ENCODE results near the gene MAPK8IP3.

MAPK8IP3 gene

GRCh38 chr16:1807626-1808025 is 101.6 kb downstream of the MAPK8IP3 start:
- no peak overlapping the region for H3K4me2 ChIP-seq (ENCODE audit: low read length)
- no peaks in the 10 kb centered on the region for H3K4me1 ChIP-seq (ENCODE audit: control insufficient read depth, insufficient read depth, low read length)
- no peak overlapping the region for H3K4me3 ChIP-seq (ENCODE audit: low read length)
- H3K36me3 ChIP-seq (ENCODE audit: insufficient read depth, low read length): peaks cover 10% of the 10 kb centered on the region
- H3K9ac ChIP-seq (ENCODE audit: low read depth, low read length): no peak overlapping the region
- H3K9me3 ChIP-seq (replicated peaks; ENCODE audit: low read length): no peaks in the 10 kb centered on the region
- H3K27me3 ChIP-seq (ENCODE audit: control insufficient read depth, insufficient read depth, low read length): no peaks in the 10 kb centered on the region

DNA sequence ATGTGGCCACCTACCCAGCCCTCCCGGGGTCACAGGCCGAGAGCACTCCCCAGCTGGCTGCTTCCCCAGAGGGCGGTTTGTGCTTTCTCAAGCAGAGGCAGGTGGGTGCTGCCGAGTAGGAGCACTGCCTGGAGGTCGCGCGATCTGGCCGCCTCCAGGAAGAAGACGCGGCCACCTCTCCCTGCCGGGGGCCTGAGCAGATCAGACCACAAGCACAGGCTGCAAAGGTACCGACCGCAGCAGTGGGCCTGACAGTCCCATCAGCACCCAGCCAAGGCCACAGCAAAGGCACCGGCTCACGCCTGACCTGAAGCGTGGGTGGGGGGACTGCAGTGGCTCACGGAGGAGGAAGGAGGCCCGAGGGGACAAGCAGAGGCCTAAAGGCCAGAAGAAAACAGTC is 102.7 kb downstream of the MAPK8IP3 start:
- peaks cover 10% of the 10 kb centered on the region for H3K36me3 ChIP-seq (ENCODE audit: insufficient read depth, low read length)
- no peaks in the 10 kb centered on the region for H3K27me3 ChIP-seq (ENCODE audit: control insufficient read depth, insufficient read depth, low read length)
- no peak overlapping the region for H3K9ac ChIP-seq (ENCODE audit: low read depth, low read length)
- H3K4me2 ChIP-seq (ENCODE audit: low read length): no peak overlapping the region
- no peaks in the 10 kb centered on the region for H3K9me3 ChIP-seq (replicated peaks; ENCODE audit: low read length)
- peaks cover 6% of the 10 kb centered on the region for H3K4me1 ChIP-seq (ENCODE audit: control insufficient read depth, insufficient read depth, low read length)
- H3K4me3 ChIP-seq (ENCODE audit: low read length): no peak overlapping the region

DNA sequence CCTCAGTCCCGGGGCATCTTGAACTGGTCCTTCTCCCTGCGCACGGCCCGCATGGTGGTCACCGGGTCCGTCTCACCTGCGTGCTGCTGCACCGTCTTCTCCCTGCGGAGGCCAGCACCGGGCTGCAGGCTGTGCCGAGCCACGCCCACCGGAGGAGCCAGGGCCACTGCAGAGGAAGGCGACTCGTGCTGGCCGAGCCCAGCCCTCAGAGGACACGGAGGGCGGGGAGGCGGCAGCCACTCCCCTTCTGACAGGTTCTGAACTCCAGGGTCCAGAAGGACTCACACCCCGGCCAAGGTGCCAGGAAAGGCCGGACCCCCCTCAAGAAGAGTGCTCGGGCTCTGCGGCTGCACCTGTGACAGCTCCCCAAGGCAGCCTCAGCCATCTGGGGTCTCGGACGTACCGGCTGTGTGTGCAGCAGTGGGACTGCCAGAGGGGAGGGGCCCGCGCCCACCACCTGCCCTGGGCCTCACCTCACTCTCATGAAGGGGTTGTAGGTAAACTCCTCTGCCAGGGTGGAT is 103.3 kb downstream of the MAPK8IP3 start:
- Histone ChIP-seq H3K4me3 (ENCODE audit: low read length) (no peak overlapping the region), H3K36me3 (ENCODE audit: insufficient read depth, low read length) (peaks cover 10% of the 10 kb centered on the region)

GRCh38 chr16:1810106-1810505 is 104.1 kb downstream of the MAPK8IP3 start:
- no peaks in the 10 kb centered on the region for H3K9me3 ChIP-seq (replicated peaks; ENCODE audit: low read length)
- no peak overlapping the region for H3K4me3 ChIP-seq (ENCODE audit: low read length)
- peaks cover 10% of the 10 kb centered on the region for H3K36me3 ChIP-seq (ENCODE audit: insufficient read depth, low read length)
- H3K27me3 ChIP-seq (ENCODE audit: control insufficient read depth, insufficient read depth, low read length): no peaks in the 10 kb centered on the region
- H3K9ac ChIP-seq (ENCODE audit: low read depth, low read length): no peak overlapping the region
- H3K4me2 ChIP-seq (ENCODE audit: low read length): no peak overlapping the region
- H3K4me1 ChIP-seq (ENCODE audit: control insufficient read depth, insufficient read depth, low read length): peaks cover 6% of the 10 kb centered on the region

More for the DNA sequence above, 103.3 kb downstream of the MAPK8IP3 start:
- H3K9ac ChIP-seq (ENCODE audit: low read depth, low read length): no peak overlapping the region
- no peak overlapping the region for H3K4me2 ChIP-seq (ENCODE audit: low read length)
- no peaks in the 10 kb centered on the region for H3K9me3 ChIP-seq (replicated peaks; ENCODE audit: low read length)
- no peaks in the 10 kb centered on the region for H3K27me3 ChIP-seq (ENCODE audit: control insufficient read depth, insufficient read depth, low read length)
- peaks cover 6% of the 10 kb centered on the region for H3K4me1 ChIP-seq (ENCODE audit: control insufficient read depth, insufficient read depth, low read length)

GRCh38 chr16:1810536-1810935 is 104.5 kb downstream of the MAPK8IP3 start:
- H3K36me3 ChIP-seq (ENCODE audit: insufficient read depth, low read length): peaks cover 10% of the 10 kb centered on the region

DNA sequence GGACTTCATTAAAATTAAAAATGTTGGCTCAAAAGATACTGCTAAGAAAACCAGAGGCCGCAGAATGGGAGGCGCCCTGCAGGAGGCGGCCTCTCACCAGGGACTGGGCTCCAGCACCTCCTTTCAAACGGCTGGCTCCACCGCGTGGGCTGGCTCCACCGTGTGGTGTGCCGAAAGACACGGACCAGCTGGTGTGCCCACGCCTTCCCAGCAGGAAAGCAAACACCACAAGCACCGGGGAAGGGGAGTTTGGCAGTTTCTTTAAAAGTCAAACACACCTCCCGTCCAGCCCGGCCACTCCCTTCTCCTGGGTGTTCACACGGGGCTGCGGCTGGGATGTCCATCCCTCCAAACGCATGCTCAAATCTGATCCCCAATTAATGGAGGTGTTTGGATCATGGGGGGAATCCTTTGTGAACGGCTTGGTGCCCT is 106.8 kb downstream of the MAPK8IP3 start:
- Histone ChIP-seq H3K9ac (ENCODE audit: low read depth, low read length) (no peak overlapping the region), H3K36me3 (ENCODE audit: insufficient read depth, low read length) (peaks cover 16% of the 10 kb centered on the region), H3K4me3 (ENCODE audit: low read length) (no peak overlapping the region), H3K4me2 (ENCODE audit: low read length) (peak overlapping the region; percentile 47), H3K27me3 (ENCODE audit: control insufficient read depth, insufficient read depth, low read length) (no peaks in the 10 kb centered on the region), H3K9me3 (replicated peaks; ENCODE audit: low read length) (no peaks in the 10 kb centered on the region), H3K4me1 (ENCODE audit: control insufficient read depth, insufficient read depth, low read length) (peaks cover 6% of the 10 kb centered on the region)

More at GRCh38 chr16:1810536-1810935, 104.5 kb downstream of the MAPK8IP3 start:
- Histone ChIP-seq H3K4me3 (ENCODE audit: low read length) (no peak overlapping the region), H3K27me3 (ENCODE audit: control insufficient read depth, insufficient read depth, low read length) (no peaks in the 10 kb centered on the region), H3K4me1 (ENCODE audit: control insufficient read depth, insufficient read depth, low read length) (peaks cover 6% of the 10 kb centered on the region), H3K9me3 (replicated peaks; ENCODE audit: low read length) (no peaks in the 10 kb centered on the region), H3K4me2 (ENCODE audit: low read length) (no peak overlapping the region), H3K9ac (ENCODE audit: low read depth, low read length) (no peak overlapping the region)

GRCh38 chr16:1815461-1815860 is 109.5 kb downstream of the MAPK8IP3 start:
- H3K36me3 ChIP-seq (ENCODE audit: insufficient read depth, low read length): peaks cover 12% of the 10 kb centered on the region
- H3K9ac ChIP-seq (ENCODE audit: low read depth, low read length): no peak overlapping the region
- no peak overlapping the region for H3K4me2 ChIP-seq (ENCODE audit: low read length)
- no peaks in the 10 kb centered on the region for H3K9me3 ChIP-seq (replicated peaks; ENCODE audit: low read length)
- H3K4me3 ChIP-seq (ENCODE audit: low read length): no peak overlapping the region
- no peaks in the 10 kb centered on the region for H3K27me3 ChIP-seq (ENCODE audit: control insufficient read depth, insufficient read depth, low read length)
- peaks cover 6% of the 10 kb centered on the region for H3K4me1 ChIP-seq (ENCODE audit: control insufficient read depth, insufficient read depth, low read length)

- H3K36me3 ChIP-seq (ENCODE audit: insufficient read depth, low read length): peaks cover 12% of the 10 kb centered on the region
- no peak overlapping the region for H3K9ac ChIP-seq (ENCODE audit: low read depth, low read length)
- H3K27me3 ChIP-seq (ENCODE audit: control insufficient read depth, insufficient read depth, low read length): no peaks in the 10 kb centered on the region
- peaks cover 6% of the 10 kb centered on the region for H3K4me1 ChIP-seq (ENCODE audit: control insufficient read depth, insufficient read depth, low read length)
- no peak overlapping the region for H3K4me3 ChIP-seq (ENCODE audit: low read length)
- H3K4me2 ChIP-seq (ENCODE audit: low read length): no peak overlapping the region
- H3K9me3 ChIP-seq (replicated peaks; ENCODE audit: low read length): no peaks in the 10 kb centered on the region
Observed at GRCh38 chr16:1816396-1817275, 110.6 kb downstream of the MAPK8IP3 start.

DNA sequence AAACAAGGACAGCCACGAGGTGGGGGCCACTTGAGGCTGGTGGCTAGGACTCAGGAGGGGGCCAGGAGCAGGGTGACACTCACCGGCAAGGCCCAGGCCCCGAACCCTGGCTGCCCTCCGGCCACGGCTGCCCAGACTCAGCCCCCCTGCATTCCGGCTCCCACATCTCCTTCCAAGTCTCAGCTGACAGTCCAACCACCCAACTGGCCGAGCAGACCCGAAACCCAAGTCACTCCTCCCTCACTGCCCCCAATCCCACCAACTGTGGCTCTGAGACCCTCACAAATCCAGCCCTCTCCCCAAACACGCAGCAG is 111.2 kb downstream of the MAPK8IP3 start:
- H3K27me3 ChIP-seq (ENCODE audit: control insufficient read depth, insufficient read depth, low read length): no peaks in the 10 kb centered on the region
- H3K4me3 ChIP-seq (ENCODE audit: low read length): no peak overlapping the region
- peaks cover 6% of the 10 kb centered on the region for H3K4me1 ChIP-seq (ENCODE audit: control insufficient read depth, insufficient read depth, low read length)
- H3K9me3 ChIP-seq (replicated peaks; ENCODE audit: low read length): no peaks in the 10 kb centered on the region
- H3K4me2 ChIP-seq (ENCODE audit: low read length): no peak overlapping the region
- H3K9ac ChIP-seq (ENCODE audit: low read depth, low read length): no peak overlapping the region
- peaks cover 12% of the 10 kb centered on the region for H3K36me3 ChIP-seq (ENCODE audit: insufficient read depth, low read length)

GRCh38 chr16:1817716-1818115 is 111.7 kb downstream of the MAPK8IP3 start:
- Histone ChIP-seq H3K36me3 (ENCODE audit: insufficient read depth, low read length) (peaks cover 12% of the 10 kb centered on the region), H3K4me2 (ENCODE audit: low read length) (no peak overlapping the region), H3K4me1 (ENCODE audit: control insufficient read depth, insufficient read depth, low read length) (peaks cover 5% of the 10 kb centered on the region), H3K9ac (ENCODE audit: low read depth, low read length) (no peak overlapping the region), H3K9me3 (replicated peaks; ENCODE audit: low read length) (no peaks in the 10 kb centered on the region), H3K27me3 (ENCODE audit: control insufficient read depth, insufficient read depth, low read length) (no peaks in the 10 kb centered on the region), H3K4me3 (ENCODE audit: low read length) (no peak overlapping the region)

GRCh38 chr16:1818204-1818872 is 112.3 kb downstream of the MAPK8IP3 start:
- Histone ChIP-seq H3K4me3 (ENCODE audit: low read length) (no peak overlapping the region), H3K9me3 (replicated peaks; ENCODE audit: low read length) (no peaks in the 10 kb centered on the region), H3K36me3 (ENCODE audit: insufficient read depth, low read length) (peaks cover 12% of the 10 kb centered on the region), H3K4me1 (ENCODE audit: control insufficient read depth, insufficient read depth, low read length) (no peaks in the 10 kb centered on the region), H3K4me2 (ENCODE audit: low read length) (no peak overlapping the region), H3K27me3 (ENCODE audit: control insufficient read depth, insufficient read depth, low read length) (no peaks in the 10 kb centered on the region), H3K9ac (ENCODE audit: low read depth, low read length) (no peak overlapping the region)

Data from skeletal muscle satellite cell (primary cell).